HEK293 (cell line): ENCODE measurements around the gene MINPP1.

Experiments used
- BCL11A ChIP-seq: fragments of 450-650 bp; formaldehyde crosslinking; IDR thresholded peaks from 2 replicates; pipeline ENCODE4 v1.5.1; 2016; ENCODE audit warnings: low read depth, missing biosample characterization, missing genetic modification characterization
- ZBTB10 ChIP-seq: fragments of 450-650 bp; formaldehyde crosslinking; IDR thresholded peaks from 2 replicates; pipeline ENCODE4 v1.5.1; 2016; ENCODE audit warnings: missing biosample characterization, missing genetic modification characterization
- ZNF274 ChIP-seq, 2 experiments: fragments of 200-500 bp in 1 of 2; fragments of 450-650 bp in 1 of 2; sonication (Bioruptor generic) in 1 of 2; formaldehyde crosslinking in 1 of 2; IDR thresholded peaks; 2 replicates each; pipeline versions ENCODE4 v1.5.1 to v1.6.1; 2014 to 2016; ENCODE audit warnings: borderline replicate concordance in 1 of 2, inconsistent platforms in 1 of 2, low read length in 1 of 2, missing biosample characterization in 1 of 2, missing genetic modification characterization in 1 of 2
- ZSCAN30 ChIP-seq: fragments of 450-650 bp; IDR thresholded peaks from 2 replicates; pipeline ENCODE4 v1.5.1; 2018; ENCODE audit warnings: missing biosample characterization, mild to moderate bottlenecking, missing genetic modification characterization, moderate library complexity
- ZXDB ChIP-seq: fragments of 450-650 bp; formaldehyde crosslinking; IDR thresholded peaks from 2 replicates; pipeline ENCODE4 v1.5.1; 2016; ENCODE audit warnings: missing biosample characterization, missing genetic modification characterization

MINPP1 gene

GRCh38 chr10:87600581-87600980, 95.9 kb downstream of the MINPP1 start (continued):
- TF ChIP-seq ZNF274 (IDR thresholded peaks at IDR 0.05; ENCODE audit: low read length) (no peak), ZNF274 (tag by site-specific recombination; IDR thresholded peaks at IDR 0.05; ENCODE audit: borderline replicate concordance) (no peak), ZSCAN30 (tag by site-specific recombination) (no peak), ZBTB10 (tag by site-specific recombination) (no peak), BCL11A (no peak), ZXDB (tag by site-specific recombination) (no peak)
